HG02981 (cell line): ENCODE results near the gene SLCO1B3.

Experiments
- ATAC-seq: cut with Tn5 transposase; IDR thresholded peaks from one replicate; pipeline ENCODE4 v1.9.1; 2021; ENCODE audit warnings: mild to moderate bottlenecking, moderate library complexity; ENCODE audit not compliant: unreplicated experiment

Gene SLCO1B3

GRCh38 chr12:20868277-20868676 is 57.8 kb downstream of the SLCO1B3 start:
- no peak for ATAC-seq

- ATAC-seq, result no peak
Observed at GRCh38 chr12:20883288-20883687, 72.8 kb downstream of the SLCO1B3 start.

GRCh38 chr12:20885116-20885515 is 74.6 kb downstream of the SLCO1B3 start:
- ATAC-seq, result no peak

- no peak for ATAC-seq
Observed at GRCh38 chr12:20885552-20885951, 75.0 kb downstream of the SLCO1B3 start.

GRCh38 chr12:20917269-20917668 is 106.8 kb downstream of the SLCO1B3 start:
- ATAC-seq, result no peak

- no peak for ATAC-seq
Observed at GRCh38 chr12:20917819-20918218, 107.3 kb downstream of the SLCO1B3 start.

- ATAC-seq, result no peak
Observed at GRCh38 chr12:20931894-20932293, 121.4 kb downstream of the SLCO1B3 start.

GRCh38 chr12:20946732-20947131 is 136.2 kb downstream of the SLCO1B3 start:
- ATAC-seq, result no peak

GRCh38 chr12:20950248-20950647 is 139.7 kb downstream of the SLCO1B3 start:
- ATAC-seq, result peak; percentile 92

- no peak for ATAC-seq
Observed at GRCh38 chr12:20963303-20963702, 152.8 kb downstream of the SLCO1B3 start.

GRCh38 chr12:20963762-20964161 is 153.3 kb downstream of the SLCO1B3 start:
- ATAC-seq, result no peak
